DLD1 (cell line): ENCODE results near the gene OR7G1.

Experiments used
- in situ Hi-C: cut with HindIII; loops from 2 replicates; pipeline ENCODE4 v1.10.0; 2017; ENCODE audit warnings: low sequenced_read_pairs

Gene OR7G1, protein sequence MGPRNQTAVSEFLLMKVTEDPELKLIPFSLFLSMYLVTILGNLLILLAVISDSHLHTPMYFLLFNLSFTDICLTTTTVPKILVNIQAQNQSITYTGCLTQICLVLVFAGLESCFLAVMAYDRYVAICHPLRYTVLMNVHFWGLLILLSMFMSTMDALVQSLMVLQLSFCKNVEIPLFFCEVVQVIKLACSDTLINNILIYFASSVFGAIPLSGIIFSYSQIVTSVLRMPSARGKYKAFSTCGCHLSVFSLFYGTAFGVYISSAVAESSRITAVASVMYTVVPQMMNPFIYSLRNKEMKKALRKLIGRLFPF

DNA sequence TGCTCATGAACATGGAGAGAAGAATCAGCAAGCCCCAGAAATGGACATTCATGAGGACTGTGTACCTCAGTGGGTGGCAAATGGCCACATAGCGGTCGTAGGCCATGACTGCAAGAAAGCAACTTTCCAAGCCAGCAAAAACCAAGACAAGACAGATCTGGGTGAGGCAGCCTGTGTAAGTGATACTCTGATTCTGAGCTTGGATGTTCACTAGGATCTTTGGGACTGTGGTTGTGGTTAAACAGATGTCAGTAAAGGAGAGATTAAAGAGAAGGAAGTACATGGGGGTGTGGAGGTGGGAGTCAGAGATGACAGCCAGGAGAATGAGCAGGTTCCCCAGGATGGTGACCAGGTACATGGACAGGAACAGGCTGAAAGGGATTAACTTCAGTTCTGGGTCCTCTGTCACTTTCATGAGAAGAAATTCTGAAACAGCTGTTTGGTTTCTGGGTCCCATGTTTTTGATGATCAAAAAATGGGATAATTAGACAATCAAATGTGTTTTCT, at the start of gene OR7G1:
OR7G1 (minus strand) TSS at position 457 of the 507 bp plus-strand sequence; CDS start at position 457, 0 bp downstream.
- in situ Hi-C loops, result no loop called here

- in situ Hi-C loops, result no loop called here
These were observed 49.7 kb upstream of the OR7G1 start for GRCh38 chr19:9165261-9165660.

- in situ Hi-C loops, result no loop called here
These were observed 45.9 kb upstream of the OR7G1 start for GRCh38 chr19:9161427-9161826.

GRCh38 chr19:9159891-9160290, 44.3 kb upstream of the OR7G1 start:
- in situ Hi-C loops, result no loop called here

GRCh38 chr19:9156304-9156703, 40.7 kb upstream of the OR7G1 start:
- in situ Hi-C loops, result no loop called here

- in situ Hi-C loops, result no loop called here
These were observed 40.0 kb upstream of the OR7G1 start for GRCh38 chr19:9155591-9155990.

DNA sequence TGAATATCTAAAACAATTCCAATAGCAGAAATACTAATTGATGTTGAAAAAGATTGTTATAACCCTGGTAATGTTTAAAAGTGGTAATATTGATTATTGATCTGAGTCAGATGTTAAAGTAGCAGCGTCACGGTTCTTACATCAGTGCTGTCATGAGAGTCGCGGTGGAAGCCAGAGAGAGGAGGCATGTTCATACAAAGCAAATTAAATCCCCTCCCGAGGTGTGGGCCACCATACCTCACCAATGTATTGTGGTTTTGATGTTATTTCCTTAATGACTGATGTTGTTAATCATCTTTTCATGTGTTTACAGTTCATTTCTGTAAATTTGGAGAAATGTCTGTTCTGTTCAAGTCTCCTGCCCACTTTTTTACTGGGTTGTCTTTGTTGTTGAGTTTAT, 35.8 kb upstream of the OR7G1 start:
- in situ Hi-C loops, result no loop called here

DNA sequence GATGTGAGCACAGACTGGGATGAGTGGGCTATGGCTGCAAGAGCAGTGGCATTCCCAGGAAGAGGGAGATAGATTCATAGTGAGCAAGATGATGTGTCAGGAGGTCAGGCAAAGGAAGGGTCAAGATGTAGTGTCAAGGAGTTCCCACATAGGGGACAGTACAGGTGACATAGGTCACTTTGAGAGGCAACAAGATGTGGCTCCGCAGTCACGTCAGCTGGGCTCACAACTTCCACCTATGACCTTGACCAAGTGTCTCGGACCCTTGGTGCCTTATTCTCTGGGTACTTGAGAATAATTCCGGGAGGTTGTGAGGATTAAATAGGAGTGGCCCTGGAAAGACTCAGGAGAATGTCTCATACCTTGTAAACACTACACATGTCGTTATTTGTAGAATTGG, 35.1 kb upstream of the OR7G1 start:
- in situ Hi-C loops, result no loop called here

- in situ Hi-C loops, result no loop called here
These were observed 34.4 kb upstream of the OR7G1 start for GRCh38 chr19:9149997-9150396.

DNA sequence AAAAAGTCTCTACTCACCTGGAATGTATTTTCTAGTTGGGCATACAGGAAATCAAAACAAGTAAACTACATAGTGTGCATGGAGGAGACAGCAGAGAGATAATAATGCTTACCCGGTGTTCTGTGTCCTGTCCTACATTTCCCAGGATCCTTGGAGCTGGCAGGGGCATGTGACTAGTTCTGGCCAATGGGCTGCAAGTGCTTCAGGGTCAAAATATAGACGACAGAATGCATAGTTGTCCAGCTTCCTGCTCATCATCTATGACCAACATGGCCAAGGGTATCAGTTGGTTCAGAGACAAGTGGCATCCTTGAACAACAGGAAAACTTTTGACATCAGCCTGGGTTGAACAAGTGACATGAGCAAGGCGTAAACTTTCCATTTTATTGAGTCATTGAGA, 33.1 kb upstream of the OR7G1 start:
- in situ Hi-C loops, result no loop called here

GRCh38 chr19:9146882-9147281, 31.3 kb upstream of the OR7G1 start:
- in situ Hi-C loops, result no loop called here

GRCh38 chr19:9144920-9145319, 29.4 kb upstream of the OR7G1 start:
- in situ Hi-C loops, result no loop called here

GRCh38 chr19:9140159-9140874, 24.8 kb upstream of the OR7G1 start, which contains the start of gene ZNF317:
ZNF317 (plus strand) TSS chr19:9140397; CDS start chr19:9156017, 15,620 bp downstream.
- in situ Hi-C loops, result no loop called here

GRCh38 chr19:9139609-9140158, 24.1 kb upstream of the OR7G1 start:
- in situ Hi-C loops, result no loop called here

- in situ Hi-C loops, result no loop called here
These were observed 16.9 kb upstream of the OR7G1 start for GRCh38 chr19:9132422-9132821.

GRCh38 chr19:9130965-9131364, 15.4 kb upstream of the OR7G1 start:
- in situ Hi-C loops, result no loop called here

- in situ Hi-C loops, result no loop called here
These were observed 12.6 kb upstream of the OR7G1 start for GRCh38 chr19:9128171-9128570.

GRCh38 chr19:9126900-9127405, 11.4 kb upstream of the OR7G1 start, which contains the start of gene OR7G3:
OR7G3 (minus strand) TSS chr19:9126950; CDS start chr19:9126950, 0 bp downstream.
- in situ Hi-C loops, result no loop called here

DNA sequence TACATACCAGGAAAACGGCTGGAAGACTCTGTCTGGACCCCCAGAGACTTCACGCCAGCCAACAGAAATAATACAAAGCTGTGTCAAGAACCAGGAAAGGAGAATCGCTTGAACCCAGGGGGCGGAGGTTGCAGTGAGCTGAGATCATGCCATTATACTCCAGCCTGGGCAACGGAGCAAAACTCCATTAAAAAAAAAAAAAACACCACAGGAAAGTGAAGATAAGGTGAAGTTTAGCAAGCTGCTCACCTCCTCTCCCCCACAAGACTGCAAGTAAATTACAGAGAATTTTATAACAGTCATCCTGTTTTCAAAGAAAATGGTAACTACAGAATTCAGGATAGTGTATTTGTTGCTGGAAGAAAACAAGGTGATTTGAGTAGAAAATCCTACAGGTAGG, 984 bp upstream of the OR7G1 start:
- in situ Hi-C loops, result no loop called here

DNA sequence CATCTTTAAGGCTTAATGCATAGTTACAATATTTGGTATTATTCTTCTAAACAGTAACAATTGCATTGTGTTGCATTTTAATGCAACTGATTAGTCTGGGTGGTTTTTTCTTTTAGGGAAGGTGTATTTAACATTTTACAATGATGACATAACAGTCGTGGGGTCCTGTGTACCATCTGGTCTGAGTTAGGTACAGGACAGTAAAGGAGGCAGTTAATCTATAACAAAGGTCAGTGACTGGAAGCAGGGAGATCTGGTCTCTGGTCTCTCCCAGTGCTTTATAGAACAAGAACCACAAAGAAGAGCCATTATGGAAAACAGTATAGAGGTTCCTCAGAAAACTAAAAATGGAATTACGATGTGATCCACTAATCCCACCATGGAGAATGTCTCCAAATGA, 5.6 kb downstream of the OR7G1 start:
- in situ Hi-C loops, result no loop called here

DNA sequence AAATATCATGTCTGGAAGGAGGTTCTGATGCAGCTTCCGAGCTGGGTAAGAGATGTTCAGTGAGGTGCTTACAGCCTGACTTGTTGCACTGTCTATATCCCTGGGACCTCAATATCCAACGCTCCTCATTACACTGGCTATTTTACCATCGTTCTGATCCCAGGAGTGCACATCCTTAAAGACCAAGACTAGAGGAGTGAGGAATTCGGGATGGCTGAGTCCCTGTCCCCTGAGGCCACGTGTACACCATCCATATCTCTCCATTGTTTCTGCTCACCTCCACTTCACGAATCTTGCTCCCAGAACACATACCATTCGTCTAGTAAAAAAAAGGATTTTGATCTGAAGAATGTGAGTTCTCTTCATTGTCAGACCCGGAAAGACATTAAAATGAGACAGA, 8.2 kb downstream of the OR7G1 start, which contains the start of gene OR7G2:
OR7G2 (minus strand) TSS at position 101 of the 400 bp plus-strand sequence. CDS start 4,232 bp downstream, outside the sequence.
- in situ Hi-C loops, result no loop called here
